ENCODE measurements around the gene DHRS9.

DNA sequence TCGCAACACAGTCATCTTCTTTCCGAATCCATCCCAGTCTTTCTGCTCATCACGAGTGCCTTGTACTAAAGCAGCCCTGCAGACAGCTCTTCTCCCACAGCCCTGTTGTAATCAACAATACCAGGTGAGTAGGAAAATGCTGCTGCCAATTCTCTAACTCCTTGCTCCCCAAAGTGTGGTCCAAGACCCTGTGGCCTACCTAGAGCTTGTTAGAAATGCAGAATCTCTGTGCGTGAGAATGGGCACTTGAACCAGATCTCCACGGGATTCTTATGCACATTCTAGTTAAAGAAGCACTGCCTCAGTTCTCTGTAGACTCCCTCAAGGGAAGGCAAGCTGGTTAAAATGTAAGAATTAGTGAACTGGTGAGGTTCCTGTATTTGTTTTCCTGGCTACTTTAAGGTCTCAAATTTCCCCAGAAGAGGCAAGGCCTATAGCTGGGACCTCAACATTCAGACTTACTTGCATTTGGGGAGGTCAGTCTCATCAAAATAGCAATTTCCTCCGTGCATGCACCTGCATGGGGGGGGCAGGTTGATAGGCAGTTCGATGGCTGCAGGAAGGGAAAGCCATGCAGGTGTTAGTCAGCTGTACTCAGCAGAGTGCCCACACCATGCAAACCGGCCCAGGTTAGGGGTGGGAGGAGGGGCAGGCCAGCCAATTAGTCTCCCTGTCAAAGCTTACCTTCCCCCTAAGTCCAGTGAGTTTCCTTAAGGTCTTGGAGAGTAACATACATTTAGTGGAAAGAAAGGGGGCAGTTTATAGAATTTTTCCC is 70.8 kb downstream of the DHRS9 start:
- TF ChIP-seq POLR2A (IDR thresholded peaks at IDR 0.05), result no peak
- TF ChIP-seq, protein P1, sequence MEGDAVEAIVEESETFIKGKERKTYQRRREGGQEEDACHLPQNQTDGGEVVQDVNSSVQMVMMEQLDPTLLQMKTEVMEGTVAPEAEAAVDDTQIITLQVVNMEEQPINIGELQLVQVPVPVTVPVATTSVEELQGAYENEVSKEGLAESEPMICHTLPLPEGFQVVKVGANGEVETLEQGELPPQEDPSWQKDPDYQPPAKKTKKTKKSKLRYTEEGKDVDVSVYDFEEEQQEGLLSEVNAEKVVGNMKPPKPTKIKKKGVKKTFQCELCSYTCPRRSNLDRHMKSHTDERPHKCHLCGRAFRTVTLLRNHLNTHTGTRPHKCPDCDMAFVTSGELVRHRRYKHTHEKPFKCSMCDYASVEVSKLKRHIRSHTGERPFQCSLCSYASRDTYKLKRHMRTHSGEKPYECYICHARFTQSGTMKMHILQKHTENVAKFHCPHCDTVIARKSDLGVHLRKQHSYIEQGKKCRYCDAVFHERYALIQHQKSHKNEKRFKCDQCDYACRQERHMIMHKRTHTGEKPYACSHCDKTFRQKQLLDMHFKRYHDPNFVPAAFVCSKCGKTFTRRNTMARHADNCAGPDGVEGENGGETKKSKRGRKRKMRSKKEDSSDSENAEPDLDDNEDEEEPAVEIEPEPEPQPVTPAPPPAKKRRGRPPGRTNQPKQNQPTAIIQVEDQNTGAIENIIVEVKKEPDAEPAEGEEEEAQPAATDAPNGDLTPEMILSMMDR (IDR thresholded peaks at IDR 0.05), result no peak
